Measurements from ENCODE around the gene ANKUB1. TPM values are rescaled to one million over a fixed set of nuclear protein-coding genes. Genes with fewer than 3 reads are reported as not detected.

ANKUB1 gene
- total and polyA plus RNA-seq, 5 experiments from 2014 or later = not detected

DNA sequence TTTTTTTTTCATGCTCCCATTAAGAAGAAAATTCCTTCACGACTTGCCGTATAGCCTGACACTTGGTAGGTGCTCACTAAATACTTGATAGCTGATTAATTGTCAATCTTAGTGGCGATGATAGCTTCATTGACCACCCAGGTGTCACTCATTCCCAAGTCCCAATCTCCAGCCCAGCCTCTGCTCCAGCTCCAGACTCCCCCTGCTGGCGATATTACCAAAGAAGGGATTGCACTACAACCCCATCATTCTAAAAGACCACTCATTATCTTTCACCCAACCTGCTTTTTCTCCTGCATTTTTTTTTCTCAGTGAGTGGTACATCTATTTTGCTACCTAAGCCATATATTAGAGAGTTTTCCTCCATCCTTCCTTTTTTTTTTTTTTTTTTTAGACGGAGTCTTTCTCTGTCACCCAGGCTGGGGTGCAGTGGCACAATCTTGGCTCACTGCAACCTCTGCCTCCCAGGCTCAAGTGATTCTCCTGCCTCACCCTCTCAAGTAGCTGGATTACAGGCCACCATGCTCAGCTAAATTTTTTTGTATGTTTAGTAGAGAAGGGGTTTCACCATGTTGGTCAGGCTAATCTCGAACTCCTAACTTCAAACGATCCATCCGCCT lies 20.6 kb downstream of the ANKUB1 start:
- H3K36me3 Mint-ChIP-seq = no peaks in the 10 kb centered on the region
- H3K4me3 Mint-ChIP-seq = no peak overlapping the region
- DNase-seq (peak in 4 of 10 donors; percentile 15 to 22 (median 18)), ATAC-seq (peak in 1 of 2 donors; percentile 64)
- H3K9me3 Mint-ChIP-seq = no peaks in the 10 kb centered on the region
- no peaks in the 10 kb centered on the region for H3K4me1 Mint-ChIP-seq
- peaks cover 7 to 35% (median 14%) of the 10 kb centered on the region in 5 donors for H3K27me3 Mint-ChIP-seq
- no peak overlapping the region for H3K27ac Mint-ChIP-seq
- POLR2A ChIA-PET = no interaction called here

DNA sequence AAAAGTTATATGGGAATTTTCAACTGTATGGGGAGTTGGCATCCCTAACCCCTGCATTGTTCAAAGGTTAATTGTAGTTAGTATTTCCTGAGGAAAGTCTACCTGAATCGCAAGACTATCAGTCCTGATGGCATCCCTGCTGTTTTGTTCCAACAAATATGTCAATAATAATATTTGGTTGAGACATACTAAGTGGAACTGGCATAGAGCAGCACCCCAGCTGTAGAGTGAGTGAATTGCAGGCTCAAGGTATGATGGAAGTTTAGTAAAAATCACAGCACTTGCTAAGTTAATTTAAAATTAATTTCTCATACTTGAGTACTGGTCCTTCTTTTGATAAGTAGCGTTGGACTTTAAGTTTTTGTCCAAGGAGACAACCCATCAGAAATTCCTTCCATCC lies 22.1 kb downstream of the ANKUB1 start:
- no peak for DNase-seq
- Mint-ChIP-seq H3K9me3 (no peaks in the 10 kb centered on the region), H3K36me3 (no peaks in the 10 kb centered on the region), H3K27ac (no peak overlapping the region), H3K4me3 (no peak overlapping the region), H3K4me1 (no peaks in the 10 kb centered on the region), H3K27me3 (peaks cover 11 to 47% (median 19%) of the 10 kb centered on the region in 5 donors)
- no peak for ATAC-seq
- POLR2A ChIA-PET = no interaction called here

DNA sequence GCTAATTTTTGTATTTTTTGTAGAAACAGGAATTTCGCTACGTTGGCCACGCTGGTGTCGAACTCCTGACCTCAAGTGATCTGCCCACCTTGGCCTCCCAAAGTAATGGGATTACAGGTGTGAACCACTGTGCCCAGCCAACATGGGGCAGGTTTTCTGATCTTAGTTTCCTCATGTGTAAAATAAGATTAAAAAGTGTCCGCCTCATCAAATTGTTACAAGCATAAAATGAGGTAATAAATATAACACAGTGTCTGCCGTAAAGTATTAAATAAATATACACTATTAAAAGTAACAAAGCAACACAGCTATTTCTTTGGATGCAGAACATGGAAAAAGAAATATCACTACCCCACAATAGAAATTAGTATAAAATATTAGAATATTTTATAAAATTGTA lies 23.6 kb downstream of the ANKUB1 start:
- no peaks in the 10 kb centered on the region for H3K9me3 Mint-ChIP-seq
- DNase-seq (no peak), ATAC-seq (no peak)
- H3K36me3 Mint-ChIP-seq = no peaks in the 10 kb centered on the region
- H3K4me3 Mint-ChIP-seq = no peak overlapping the region
- H3K27me3 Mint-ChIP-seq = peaks cover 17 to 47% (median 23%) of the 10 kb centered on the region in 5 donors
- no peaks in the 10 kb centered on the region for H3K4me1 Mint-ChIP-seq
- no peak overlapping the region for H3K27ac Mint-ChIP-seq
- POLR2A ChIA-PET = no interaction called here

DNA sequence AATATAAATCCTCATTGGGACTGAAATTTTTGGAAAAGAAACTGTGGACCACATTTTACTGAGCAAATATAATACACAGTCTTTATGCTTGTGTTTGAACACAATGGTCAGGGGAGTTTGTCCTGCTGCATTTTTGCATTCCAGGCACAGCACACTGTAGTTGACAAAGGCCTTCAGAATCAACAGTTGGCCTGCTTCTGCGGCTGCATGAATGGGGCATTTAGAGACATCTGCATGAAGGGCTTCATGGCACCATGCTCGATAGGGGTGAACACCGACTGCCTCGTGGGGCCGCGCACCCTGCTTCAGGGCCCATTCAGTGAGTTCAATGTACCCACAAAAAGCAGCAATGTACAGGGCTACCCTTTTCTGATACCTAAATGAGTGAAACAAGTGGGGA lies 24.6 kb downstream of the ANKUB1 start:
- peaks cover 17 to 38% (median 23%) of the 10 kb centered on the region in 5 donors for H3K27me3 Mint-ChIP-seq
- no peak overlapping the region for H3K27ac Mint-ChIP-seq
- no peak overlapping the region for H3K4me3 Mint-ChIP-seq
- H3K4me1 Mint-ChIP-seq = no peaks in the 10 kb centered on the region
- no peaks in the 10 kb centered on the region for H3K9me3 Mint-ChIP-seq
- DNase-seq (no peak), ATAC-seq (no peak)
- POLR2A ChIA-PET = no interaction called here
- no peaks in the 10 kb centered on the region for H3K36me3 Mint-ChIP-seq

DNA sequence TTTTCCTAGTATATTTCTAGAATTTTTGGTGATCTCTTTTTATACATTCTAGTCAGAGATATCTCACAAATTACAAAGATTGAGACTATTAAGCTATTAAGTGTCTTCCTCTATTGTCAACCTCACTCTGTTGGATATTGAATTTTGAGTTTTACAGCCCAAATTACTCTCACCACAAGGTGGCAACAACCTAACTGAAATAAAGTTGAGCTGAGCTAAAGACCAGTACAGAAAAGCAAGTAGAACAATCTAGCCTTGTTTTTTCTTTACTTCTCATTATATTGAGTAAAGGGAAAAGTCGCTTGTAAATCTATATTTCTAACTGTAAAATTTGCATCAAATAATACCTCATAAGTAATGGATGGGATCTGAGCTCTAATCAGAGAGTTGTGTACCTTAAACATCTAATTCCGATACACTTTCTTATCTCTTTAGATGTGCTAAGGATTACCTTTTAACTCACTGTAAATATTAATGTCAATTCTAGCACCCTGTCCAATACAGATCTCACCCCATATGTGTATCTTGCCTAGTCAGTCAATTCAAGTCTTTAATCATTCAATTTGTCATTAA lies 26.5 kb downstream of the ANKUB1 start:
- DNase-seq = peak in 2 of 10 donors; percentile 4 to 6
- no peak overlapping the region for H3K27ac Mint-ChIP-seq
- POLR2A ChIA-PET = no interaction called here

DNA sequence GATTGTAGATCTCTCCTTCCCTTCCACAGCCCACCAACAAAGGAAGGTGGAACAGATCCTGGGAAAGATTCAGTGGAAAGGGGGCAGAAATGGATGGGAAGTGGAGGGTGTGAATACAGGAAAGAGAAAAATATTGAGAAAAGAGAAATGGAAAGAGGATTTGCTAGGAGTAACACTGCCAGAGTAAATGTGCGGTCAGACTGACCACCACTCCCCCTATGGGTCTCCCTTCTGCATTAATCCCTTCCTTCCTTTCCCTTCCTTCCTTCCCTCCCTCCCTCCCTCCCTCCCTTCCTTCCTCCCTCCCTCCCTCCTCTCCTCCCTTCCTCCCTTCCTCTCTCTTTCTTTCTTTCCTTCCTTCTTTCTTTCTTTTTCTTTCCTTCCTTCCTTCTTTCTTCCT lies 28.1 kb downstream of the ANKUB1 start:
- peaks cover 13 to 37% (median 19%) of the 10 kb centered on the region in 5 donors for H3K27me3 Mint-ChIP-seq
- POLR2A ChIA-PET = no interaction called here

More for the DNA sequence above, 26.5 kb downstream of the ANKUB1 start:
- ATAC-seq = no peak
- H3K4me1 Mint-ChIP-seq = no peaks in the 10 kb centered on the region
- no peak overlapping the region for H3K4me3 Mint-ChIP-seq
- peaks cover 9 to 34% (median 19%) of the 10 kb centered on the region in 5 donors for H3K27me3 Mint-ChIP-seq
- H3K36me3 Mint-ChIP-seq = no peaks in the 10 kb centered on the region
- H3K9me3 Mint-ChIP-seq = no peaks in the 10 kb centered on the region

DNA sequence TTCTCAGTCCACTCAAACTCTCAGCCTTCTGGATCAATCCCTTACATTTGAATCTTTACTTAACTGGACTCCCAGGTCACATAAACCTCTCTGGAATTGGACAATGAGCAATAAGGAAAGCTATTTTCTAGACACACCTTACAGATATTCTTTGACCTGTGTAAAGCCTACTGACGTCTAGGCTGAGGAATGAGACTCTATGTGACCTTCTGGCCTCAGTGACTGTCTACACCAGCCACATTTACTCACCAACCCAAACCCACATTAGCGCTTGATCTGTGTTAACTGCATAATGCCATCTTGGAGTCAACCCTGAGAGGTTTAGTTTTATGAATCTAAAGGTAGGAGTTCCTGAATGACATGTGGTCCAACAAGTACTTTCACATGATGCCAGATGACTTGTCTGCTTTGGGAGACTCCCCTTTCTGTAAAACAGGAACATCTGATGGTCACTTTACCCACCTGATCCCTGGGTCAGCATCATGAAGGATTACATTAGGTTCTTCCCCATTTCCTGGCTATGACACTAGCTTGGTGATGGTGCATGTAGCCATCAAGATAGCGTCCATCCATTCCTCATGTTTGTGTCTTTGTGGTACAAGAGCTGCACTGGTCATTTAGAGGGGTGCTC lies 28.7 kb downstream of the ANKUB1 start:
- ATAC-seq (no peak), DNase-seq (no peak)
- no peaks in the 10 kb centered on the region for H3K36me3 Mint-ChIP-seq
- H3K9me3 Mint-ChIP-seq = no peaks in the 10 kb centered on the region
- no peak overlapping the region for H3K4me3 Mint-ChIP-seq
- no peaks in the 10 kb centered on the region for H3K4me1 Mint-ChIP-seq
- POLR2A ChIA-PET = no interaction called here
- peaks cover 13 to 39% (median 19%) of the 10 kb centered on the region in 5 donors for H3K27me3 Mint-ChIP-seq
- H3K27ac Mint-ChIP-seq = no peak overlapping the region

More for the DNA sequence above, 28.1 kb downstream of the ANKUB1 start:
- Mint-ChIP-seq H3K4me1 (no peaks in the 10 kb centered on the region), H3K4me3 (no peak overlapping the region), H3K9me3 (no peaks in the 10 kb centered on the region), H3K36me3 (no peaks in the 10 kb centered on the region), H3K27ac (no peak overlapping the region)
- no peak for DNase-seq
- no peak for ATAC-seq

DNA sequence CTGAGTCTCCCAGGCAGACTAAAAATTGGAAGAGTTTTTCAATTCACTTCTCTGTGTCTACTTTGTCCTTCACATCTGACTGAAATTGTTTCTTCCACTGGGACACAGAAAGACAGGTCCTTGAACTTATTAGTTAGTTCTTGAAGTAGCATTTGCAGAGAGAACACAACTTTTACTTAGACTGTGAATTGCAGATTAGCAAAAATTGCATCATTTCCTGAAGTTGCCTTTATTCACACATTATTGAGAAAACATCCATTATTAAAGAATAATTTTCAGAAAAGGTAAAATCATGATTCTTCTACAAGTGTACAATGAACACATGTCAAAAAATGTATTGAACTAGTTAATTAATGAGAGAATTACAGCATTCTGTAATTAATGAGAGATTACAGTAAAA lies 38.6 kb downstream of the ANKUB1 start:
- peak overlapping the region in 5 of 10 donors; percentile 29 to 97 (median 93) for H3K27ac Mint-ChIP-seq
- H3K36me3 Mint-ChIP-seq = peaks cover 0 to 16% (median 4%) of the 10 kb centered on the region in 3 donors
- H3K4me1 Mint-ChIP-seq = peaks cover 6 to 40% (median 26%) of the 10 kb centered on the region in 4 donors

DNA sequence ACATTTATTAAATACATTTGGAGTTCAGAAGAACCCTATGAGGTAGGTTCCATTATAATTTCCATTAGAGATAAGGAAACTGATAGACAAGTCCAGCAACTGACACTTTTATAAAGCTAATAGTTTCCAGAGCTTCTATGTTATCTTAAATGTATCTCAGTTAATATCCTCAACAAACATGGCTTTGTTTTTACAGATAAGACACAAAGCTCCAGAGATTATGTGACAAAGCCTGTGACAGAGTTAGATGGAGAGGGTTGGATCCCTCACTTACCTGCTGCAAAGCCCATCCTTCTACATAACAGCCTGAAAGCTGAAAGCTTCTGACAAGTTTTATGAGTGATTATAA lies 39.6 kb downstream of the ANKUB1 start:
- POLR2A ChIA-PET = interaction anchor here (0.8 to 2.2 kb wide), 3 partner anchors 60 to 851 kb away, joined by 3 to 11 read pairs (median 4); partner anchors contain the start of gene RNF13
- peak in 1 of 2 donors; percentile 6 for ATAC-seq
- peaks cover 4 to 26% (median 14%) of the 10 kb centered on the region in 3 donors for H3K36me3 Mint-ChIP-seq
- peak overlapping the region; percentile 88 to 98 (median 96) for H3K27ac Mint-ChIP-seq
- H3K9me3 Mint-ChIP-seq = no peaks in the 10 kb centered on the region
- peak overlapping the region; percentile 91 to 99 (median 97) for H3K4me3 Mint-ChIP-seq
- peaks cover 0 to 4% (median under 1%) of the 10 kb centered on the region in 5 donors for H3K27me3 Mint-ChIP-seq
- H3K4me1 Mint-ChIP-seq = peaks cover 10 to 42% (median 31%) of the 10 kb centered on the region in 4 donors
- DNase-seq = no peak

More for the DNA sequence above, 38.6 kb downstream of the ANKUB1 start:
- H3K27me3 Mint-ChIP-seq = peaks cover 0 to 11% (median 3%) of the 10 kb centered on the region in 5 donors
- POLR2A ChIA-PET = no interaction called here
- H3K9me3 Mint-ChIP-seq = no peaks in the 10 kb centered on the region
- ATAC-seq (no peak), DNase-seq (no peak)
- peak overlapping the region in 8 of 10 donors; percentile 91 to 99 (median 97) for H3K4me3 Mint-ChIP-seq

DNA sequence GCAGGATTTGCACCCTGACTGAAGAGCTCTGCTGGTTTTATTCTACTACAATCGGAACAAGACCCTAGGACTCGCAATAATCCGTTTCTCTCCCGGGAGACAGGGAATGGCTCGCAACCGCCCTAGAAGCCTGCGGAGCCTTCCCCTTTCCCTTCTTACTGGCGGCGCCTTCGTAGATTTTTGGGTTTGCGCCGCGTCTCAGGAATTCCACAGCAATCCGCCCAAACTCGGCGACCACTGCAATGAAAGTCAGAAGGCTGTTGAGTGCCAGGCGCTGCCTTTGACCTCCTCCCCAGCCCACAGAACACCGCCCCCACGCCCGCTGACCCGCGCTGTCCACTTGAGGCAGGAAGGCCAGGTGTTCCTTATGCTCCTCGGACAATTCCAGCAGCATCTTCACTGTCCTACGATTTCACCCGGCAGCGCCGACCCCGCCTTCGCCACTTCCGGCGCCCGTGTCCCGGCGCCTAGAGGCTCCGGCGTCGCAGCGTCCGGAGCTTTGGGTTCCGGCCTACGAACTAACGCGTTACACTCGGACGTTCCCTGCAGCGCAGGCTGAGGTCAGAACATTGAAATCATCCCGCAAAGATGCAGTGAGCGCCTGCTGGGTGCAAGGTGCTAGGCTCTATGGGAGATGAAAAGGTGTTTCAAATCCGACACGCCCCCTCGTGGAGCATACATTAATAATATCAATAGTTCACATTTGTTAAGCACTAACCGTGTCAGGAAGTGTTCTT lies 40.1 kb downstream of the ANKUB1 start, which contains the start of gene COMMD2:
TSS of gene COMMD2 (minus strand) at position 439 of the 737 bp plus-strand sequence. CDS start at position 394, 45 bp downstream.
- ATAC-seq (peak; percentile 91 to 93), DNase-seq (peak; percentile 44 to 74 (median 62))
- H3K27ac Mint-ChIP-seq = peak within 1 kb of the TSS; percentile 88 to 98 (median 96)
- peaks cover 10 to 42% (median 32%) of the 10 kb centered on the region in 4 donors for H3K4me1 Mint-ChIP-seq
- H3K4me3 Mint-ChIP-seq = peak within 1 kb of the TSS; percentile 91 to 99 (median 97)
- H3K36me3 Mint-ChIP-seq = peaks cover 6 to 31% (median 16%) of the 10 kb centered on the region in 3 donors
- H3K27me3 Mint-ChIP-seq = peaks cover 0 to under 1% (median 0%) of the 10 kb centered on the region in 5 donors
- H3K9me3 Mint-ChIP-seq = no peaks in the 10 kb centered on the region
- POLR2A ChIA-PET = interaction anchor here (0.8 to 2.2 kb wide), 3 partner anchors 61 to 852 kb away, joined by 3 to 11 read pairs (median 4); partner anchors contain the start of gene RNF13

DNA sequence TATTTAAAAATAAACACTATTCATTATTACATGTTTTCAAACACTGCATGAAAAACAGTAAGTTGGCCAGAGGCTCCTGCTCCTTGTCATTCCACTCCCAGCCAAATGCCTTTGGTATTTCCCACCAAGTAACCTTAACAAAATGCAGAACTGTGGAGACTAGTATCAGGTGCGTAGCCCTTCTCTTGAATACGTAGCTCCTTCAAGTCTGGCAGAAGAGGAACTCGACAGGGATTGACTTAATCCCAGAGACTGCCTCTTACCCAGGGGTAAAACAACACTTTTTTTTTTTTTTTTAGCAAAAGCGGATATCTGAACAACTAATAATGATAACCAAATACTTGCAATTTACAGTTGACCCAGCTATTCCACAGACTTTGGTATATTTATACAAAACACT lies 40.8 kb downstream of the ANKUB1 start:
- Mint-ChIP-seq H3K9me3 (no peaks in the 10 kb centered on the region), H3K27me3 (no peaks in the 10 kb centered on the region), H3K36me3 (peaks cover 10 to 38% (median 19%) of the 10 kb centered on the region in 3 donors), H3K4me3 (peak overlapping the region; percentile 91 to 99 (median 97)), H3K27ac (peak overlapping the region; percentile 88 to 98 (median 96)), H3K4me1 (peaks cover 10 to 45% (median 32%) of the 10 kb centered on the region in 4 donors)
- DNase-seq (peak in 1 of 10 donors; percentile 2), ATAC-seq (no peak)
- POLR2A ChIA-PET = interaction anchor here (1.4 to 2.2 kb wide), 2 partner anchors 61 to 622 kb away, joined by 4 to 11 read pairs; partner anchors contain the start of gene RNF13

DNA sequence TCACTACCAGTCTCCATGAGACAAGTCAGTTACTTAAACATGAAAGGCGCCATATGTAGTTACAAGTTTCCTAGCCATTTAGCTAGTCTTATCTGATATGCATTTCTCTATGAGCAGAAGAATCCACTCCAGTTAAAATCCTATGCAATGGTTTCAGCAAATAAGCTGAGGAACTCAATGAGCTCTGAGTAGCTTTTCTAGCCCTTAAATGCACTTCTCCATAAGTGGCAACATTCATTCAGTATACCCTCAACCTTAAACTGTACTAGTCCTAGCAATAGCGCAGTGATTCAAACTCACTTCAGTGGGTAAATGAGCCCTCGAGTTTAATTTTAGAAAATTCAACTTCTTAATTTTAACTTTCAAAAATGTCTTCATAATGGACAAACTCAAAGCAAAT lies 47.7 kb downstream of the ANKUB1 start:
- peaks cover 14 to 81% (median 25%) of the 10 kb centered on the region in 3 donors for H3K36me3 Mint-ChIP-seq
- DNase-seq = no peak
- H3K4me1 Mint-ChIP-seq = peaks cover 8 to 32% (median 13%) of the 10 kb centered on the region in 4 donors
- H3K9me3 Mint-ChIP-seq = no peaks in the 10 kb centered on the region
- H3K4me3 Mint-ChIP-seq = no peak overlapping the region
- H3K27me3 Mint-ChIP-seq = no peaks in the 10 kb centered on the region
- POLR2A ChIA-PET = no interaction called here
- peak overlapping the region in 1 of 10 donors; percentile 20 for H3K27ac Mint-ChIP-seq
- no peak for ATAC-seq

Data from naive thymus-derived CD8-positive, alpha-beta T cell (primary cell).